GM11168 (cell line): ENCODE data around the gene MPZL2.

Experiments
- in situ Hi-C: fragments of 300-500 bp; cut with MboI; formaldehyde crosslinking; loops from one replicate; pipeline ENCODE4 v1.12.0; 2022; ENCODE audit warnings: low sequenced_read_pairs; ENCODE audit not compliant: unreplicated experiment

MPZL2 gene

DNA sequence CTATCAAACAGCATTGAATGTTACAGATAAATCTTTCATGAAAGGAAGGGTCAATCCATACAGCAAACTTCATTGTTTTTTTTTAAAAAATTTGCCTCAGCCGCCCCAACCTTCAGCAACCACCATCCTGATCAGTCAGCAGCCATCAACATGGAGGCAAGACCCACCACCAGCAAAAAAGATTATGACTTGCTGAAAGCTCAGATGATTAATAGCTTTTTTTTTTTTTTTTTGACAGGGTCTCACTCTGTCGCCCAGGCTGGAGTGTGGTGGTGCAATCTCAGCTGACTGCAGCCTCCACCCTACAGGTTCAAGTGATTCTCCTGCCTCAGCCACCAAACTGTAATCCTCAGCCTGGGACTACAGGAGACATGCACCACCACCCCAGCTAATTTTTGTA lies 22.4 kb upstream of the MPZL2 start:
- in situ Hi-C loops = no loop called here

DNA sequence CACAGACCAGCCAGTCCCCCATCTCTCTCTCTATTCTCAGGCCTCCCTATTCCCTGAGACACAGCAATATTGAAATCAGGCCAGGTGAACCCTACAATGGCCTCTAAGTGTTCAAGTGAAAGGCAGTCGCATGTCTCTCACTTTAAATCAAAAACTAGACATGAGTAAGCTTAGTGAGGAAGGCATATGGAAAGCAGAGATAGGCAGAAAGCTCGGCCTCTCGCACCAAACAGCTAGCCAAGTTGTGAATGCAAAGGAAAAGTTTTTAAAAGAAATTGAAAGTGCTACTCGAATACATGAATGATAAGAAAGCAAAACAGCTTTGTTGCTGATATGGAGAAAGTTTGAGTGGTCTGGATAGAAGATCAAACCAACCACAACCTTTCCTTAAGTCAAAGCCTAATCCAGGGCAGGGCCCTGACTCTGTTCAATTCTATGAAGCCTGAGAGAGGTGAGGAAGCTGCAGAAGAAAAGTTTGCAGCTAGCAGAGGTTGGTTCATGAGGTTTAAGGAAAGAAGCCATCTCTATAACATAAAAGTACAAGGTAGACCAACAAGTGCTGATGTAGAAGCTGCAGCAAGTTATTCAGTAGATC lies 19.8 kb upstream of the MPZL2 start:
- in situ Hi-C loops = no loop called here

DNA sequence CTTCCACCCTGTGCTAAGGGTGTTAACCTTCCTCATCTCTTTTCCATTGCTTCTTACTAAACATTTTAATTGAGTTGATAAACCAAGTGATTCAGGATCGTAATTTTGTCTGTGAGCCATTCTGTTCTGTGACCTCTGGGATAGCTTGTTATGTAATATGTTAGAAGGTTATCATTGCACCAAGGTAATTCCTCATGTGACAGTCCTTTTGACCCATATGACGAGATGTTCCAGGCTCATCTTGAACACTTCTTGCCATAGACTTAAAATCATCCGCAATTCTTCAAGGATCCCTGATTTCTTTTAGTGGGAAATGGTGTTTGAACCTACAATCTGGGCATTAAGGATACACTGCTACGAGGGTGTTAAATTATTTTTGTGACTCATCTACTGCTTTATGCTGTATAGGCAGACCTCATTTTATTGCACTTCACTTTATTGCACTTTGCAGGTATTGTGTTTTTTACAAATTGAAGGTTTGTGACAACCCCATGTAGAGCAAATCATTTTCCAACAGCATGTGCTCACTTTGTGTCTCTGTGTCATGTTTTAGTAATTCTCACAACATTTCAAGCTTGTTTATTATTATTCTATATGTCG lies 19.0 kb upstream of the MPZL2 start:
- in situ Hi-C loops = no loop called here

DNA sequence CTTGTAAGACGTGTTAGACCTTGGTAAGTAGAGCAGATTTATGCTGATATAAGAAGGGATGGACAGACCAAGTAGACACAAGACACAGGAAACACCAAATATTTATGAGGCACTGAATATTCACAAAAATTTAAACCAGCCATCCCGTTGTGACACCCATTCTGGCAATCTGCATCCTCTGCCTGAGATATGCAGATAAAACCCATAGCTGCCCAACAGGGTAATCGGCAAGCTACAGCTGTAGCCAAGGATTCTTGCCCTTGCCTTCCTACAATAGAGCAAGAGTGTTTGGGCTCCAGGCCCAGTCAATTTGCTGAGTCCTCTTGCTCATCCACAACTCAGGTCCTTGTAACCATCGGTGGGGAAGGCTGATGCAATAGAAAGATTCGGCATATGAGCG lies 18.5 kb upstream of the MPZL2 start:
- in situ Hi-C loops = no loop called here

DNA sequence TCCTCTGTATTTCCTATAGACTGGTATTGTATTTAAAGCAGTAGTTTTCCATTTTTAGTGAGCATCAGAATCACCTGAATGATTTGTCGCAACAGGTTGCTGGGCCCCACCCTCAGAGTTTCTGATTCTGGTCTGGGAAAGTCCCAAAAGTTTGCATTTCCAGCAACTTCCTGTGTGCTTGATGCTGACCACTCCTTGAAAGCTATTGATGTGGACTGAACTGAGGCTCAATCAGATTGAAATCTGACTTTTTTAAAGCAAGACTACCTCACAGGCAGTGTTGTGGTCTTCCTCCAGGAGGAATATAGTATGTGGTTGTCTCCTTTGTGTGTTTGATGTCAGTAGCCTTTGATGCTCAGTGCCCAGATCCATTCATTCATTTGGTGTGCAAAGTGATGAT lies 17.2 kb upstream of the MPZL2 start:
- in situ Hi-C loops = no loop called here

DNA sequence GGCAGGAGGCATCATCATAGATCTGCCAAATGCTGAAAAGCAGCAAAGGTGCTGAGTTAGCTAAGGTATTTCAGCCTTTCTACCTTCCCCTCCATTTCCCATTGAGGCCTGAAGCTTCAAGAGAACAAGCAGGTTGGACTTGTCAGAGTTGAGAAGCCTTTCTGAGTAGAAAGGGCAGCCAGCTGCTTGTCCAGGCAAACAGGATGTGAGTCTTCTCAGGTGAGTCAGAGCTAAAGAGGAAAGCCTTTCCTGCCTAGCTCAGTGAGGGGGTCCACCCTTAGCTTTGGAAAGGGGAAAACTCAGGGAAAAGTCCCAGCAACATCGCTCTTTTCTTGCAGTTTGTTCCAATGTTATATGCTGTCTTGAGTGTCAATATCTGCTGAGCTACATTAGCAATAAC lies 13.2 kb upstream of the MPZL2 start:
- in situ Hi-C loops = no loop called here

DNA sequence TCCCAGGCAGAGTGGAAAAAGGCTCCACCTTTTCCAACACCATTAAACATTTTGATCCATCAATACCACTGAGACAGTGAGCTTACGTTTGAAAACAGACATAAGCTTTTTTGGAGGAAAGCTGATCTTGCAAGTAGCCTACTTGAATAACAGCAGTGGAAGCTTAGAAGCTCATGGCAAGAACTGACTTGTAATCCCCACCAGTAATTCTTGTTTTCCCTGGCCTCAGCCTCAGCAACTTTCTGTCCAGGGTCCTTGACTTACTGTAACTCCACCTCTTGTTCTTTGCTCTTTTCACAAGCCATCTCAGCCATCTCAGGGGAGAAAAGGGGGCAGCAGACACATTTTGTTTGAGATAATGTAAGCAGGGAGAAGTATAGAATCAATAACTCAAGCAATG lies 12.3 kb upstream of the MPZL2 start:
- in situ Hi-C loops = no loop called here

DNA sequence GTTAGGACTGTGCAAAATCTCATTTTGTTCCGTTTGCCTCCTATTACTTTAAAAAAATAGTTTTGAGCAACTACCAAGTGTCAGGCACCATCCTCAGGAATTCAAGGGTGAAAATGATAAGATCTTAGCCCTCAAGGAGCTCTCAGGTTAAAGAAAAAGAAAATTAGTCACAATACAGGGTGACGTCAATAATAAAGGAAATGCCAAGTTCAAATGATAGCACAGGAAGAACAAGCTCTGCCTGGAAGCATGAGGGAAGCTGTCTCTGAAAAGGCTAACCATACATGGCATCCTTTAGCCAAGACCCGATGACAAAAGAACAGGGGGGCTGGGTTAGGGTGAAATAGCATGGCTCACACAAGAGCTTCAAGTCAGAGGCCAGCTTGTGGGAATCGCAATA lies 11.1 kb upstream of the MPZL2 start:
- in situ Hi-C loops = no loop called here

DNA sequence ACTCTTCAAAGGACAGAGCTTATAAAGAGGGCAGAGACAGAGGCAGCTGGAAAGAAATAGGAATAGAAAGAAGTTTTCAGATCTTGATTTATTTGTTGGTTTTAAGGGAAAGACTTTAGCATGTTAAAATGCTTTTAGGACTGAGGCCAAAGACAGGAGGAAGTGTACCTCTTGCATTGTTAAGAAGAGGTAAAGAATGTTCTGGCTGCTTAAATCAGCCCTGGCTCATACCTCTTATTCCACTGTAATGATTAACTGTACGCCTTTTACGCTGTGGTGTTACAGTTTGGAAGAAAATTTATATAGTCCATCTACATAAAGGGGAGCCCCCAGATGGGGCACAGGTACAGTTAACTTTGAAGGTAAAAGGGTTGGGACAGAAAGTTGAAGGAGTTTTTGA lies 10.1 kb upstream of the MPZL2 start:
- in situ Hi-C loops = no loop called here

DNA sequence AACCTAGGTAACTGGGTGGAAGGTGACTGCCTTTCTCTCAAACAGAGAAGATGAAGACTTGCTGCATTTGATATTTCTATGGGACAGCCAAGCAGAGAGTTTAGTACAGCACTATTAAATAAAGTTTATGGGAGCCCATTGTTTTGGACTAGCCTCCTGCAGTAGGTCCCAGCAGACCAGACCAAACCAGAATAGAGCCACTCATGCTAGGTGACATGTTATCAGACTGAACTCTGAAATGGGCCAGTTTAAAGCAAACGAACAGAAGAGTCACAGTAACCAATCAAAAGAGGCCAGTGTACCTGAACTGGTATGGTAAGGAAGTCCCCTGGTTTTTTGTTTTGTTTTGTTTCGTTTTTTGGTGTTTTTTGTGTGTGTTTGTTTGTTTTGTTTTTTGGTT lies 7.9 kb upstream of the MPZL2 start:
- in situ Hi-C loops = no loop called here

DNA sequence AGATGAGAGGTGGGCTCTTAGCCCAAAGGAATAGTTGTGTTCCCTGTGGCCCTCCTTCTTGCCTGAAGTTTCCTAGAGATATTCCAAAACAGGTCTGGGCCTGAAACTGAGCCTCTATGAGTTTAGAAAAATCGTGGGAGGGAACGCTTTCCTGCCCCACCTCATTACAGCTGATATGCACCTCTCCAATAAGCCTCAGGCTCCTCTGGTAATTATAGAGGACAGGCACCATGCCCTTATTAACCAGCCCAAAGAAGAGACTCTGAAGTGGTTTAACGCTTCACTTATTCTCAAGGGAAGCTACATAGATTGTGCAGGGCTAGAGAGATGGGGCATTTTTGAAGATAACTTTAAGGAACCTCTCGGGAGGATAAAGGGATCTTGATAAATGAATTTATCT lies 3.4 kb upstream of the MPZL2 start:
- in situ Hi-C loops = no loop called here

DNA sequence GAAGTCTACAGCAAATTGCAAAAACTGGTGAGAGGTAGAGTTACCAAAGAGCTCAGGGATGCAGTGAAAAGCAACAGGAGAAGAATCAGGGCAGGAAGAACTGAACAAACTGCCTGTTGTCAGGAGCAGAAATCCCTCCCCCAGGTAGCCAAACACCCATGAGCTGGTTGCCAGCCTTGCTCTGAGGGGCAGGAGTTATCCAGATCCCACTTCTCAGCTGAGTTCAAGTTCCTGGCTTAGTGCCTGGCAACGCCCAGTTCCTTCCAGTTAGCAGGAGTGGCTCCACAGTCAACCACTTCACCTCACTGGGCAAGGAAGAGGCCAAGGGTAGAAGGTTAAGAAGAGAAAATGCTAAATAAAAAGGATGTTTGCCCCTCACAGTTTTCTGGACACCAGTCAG lies 1.9 kb upstream of the MPZL2 start:
- in situ Hi-C loops = no loop called here

DNA sequence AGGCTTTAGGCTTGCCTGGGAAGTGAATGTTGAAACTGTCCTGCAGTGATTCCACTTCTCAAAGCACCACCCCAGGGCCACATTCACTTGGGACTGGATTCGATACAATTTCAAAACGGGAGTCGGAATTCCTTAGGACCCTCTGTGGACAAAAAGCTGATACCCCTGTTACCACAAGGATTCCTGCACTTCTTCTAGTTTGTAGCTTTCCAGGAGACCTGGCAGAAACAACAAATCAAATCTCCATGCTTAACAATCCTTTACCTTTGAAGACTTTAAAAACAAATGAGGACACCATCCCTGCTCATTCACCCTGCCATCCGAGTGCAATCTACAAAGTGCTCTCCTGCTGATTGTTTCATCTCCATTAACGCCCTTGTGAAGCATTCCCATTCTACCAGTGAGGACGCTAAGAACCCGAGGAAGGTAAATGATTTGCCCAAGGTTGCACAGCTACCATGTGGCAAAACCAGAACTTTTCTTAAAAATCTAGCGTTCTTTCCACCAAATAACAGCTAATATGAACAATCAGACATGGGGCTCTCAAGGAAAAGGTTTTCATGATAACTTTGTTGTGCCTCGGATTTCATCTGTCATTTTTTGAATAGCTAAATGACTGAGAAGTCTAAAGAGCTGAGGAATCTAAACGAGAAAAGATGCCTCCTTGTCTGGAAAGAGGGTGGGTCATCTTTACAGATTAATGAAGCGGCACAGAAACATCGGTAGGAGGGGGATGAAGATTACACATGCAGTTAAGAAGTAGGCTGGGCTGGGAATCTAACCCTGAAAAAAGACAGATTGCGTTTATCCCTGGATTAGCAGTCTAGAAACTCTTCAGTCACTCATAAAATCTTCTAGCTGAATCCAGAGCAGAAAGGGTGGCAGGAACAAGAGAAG lies 720 bp upstream of the MPZL2 start:
- in situ Hi-C loops = no loop called here

DNA sequence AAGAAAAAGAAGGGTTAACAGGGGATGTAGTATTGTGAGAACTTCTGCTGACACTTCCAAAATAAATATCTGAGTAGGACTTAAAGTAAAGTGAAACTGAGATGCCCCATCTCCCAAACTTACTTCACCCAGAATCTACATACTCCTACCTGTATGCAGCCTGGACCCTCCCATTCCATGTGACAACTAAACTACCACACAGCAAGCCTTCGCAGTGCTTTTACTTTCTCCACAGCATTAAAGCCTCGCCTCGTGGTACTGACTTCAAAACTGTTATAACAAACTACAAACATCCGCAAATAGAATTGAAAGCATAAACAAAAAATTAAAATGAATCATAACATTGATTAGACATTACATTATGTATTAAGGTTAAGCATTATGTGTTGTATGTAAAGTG lies 985 bp downstream of the MPZL2 start:
- in situ Hi-C loops = no loop called here

DNA sequence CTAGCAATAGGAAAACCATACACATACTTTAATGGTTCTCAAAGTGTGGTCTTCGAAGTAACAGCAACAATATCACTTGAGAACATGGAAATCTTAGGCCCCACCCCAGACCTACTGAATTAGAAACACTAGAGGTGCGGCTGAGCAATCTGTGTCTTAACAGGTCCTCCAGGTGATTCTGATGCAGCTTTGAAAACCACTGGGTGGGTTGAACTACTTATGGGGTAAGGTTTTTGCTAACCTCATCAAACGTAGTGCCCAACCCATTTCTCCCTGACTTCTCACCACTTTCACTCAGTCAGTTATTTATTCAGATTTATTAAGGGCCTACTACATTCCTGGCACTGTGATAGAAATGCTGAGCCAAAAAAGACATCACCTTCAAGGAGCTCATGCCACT lies 3.7 kb downstream of the MPZL2 start:
- in situ Hi-C loops = no loop called here

DNA sequence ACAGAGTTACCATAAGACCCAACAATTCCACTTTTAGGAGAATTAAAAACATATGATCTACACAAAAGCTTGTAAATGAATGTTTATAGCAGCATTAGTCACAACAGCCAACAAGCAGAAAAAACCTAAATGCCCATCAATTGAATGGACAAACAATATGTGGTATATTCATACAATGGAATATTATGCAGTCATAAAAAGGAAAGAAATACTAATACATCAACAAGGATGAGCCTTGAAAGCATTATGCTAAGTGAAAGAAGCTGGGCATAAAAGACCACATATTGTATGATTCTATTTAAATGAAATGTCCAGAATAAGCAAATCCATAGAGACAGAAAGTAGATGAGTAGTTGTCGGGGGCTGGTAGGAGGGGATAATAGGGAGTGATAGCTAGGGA lies 5.0 kb downstream of the MPZL2 start:
- in situ Hi-C loops = no loop called here

DNA sequence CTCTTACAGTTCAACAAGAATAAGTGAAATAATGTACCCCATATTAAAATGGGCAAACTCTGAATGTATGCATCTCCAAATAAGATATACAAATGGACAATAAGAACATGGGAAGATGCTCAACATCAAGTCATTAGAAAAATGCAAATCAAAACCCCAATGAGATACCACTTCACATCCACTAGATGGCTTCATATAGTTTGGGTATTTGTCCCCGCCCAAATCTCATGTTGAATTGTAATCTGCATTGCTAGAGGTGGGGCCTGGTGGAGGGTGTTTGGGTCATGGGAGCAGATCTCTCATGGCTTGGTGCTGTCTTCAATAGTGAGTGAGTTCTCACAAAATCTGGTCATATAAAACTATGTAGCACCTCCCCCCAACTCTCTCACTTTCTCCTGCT lies 5.7 kb downstream of the MPZL2 start:
- in situ Hi-C loops = no loop called here

DNA sequence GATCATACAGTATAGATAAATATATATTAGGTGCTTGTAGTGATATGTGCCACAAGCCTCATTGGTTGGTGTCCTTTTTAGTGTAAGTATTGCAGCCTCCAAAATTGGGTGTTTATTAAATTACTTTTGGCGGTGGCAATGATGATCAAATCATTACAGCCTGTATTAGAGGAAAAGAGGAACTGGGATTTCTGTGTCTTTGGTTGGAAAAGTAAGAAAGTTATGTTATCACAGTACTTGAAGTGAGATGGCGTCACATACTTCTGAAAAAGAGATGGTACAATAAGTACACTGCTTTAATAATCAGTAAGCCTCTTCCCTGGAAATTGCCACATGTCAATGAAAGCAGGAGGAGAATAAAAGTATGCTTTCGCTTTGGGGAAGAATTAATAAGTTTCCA lies 11.4 kb downstream of the MPZL2 start:
- in situ Hi-C loops = no loop called here

DNA sequence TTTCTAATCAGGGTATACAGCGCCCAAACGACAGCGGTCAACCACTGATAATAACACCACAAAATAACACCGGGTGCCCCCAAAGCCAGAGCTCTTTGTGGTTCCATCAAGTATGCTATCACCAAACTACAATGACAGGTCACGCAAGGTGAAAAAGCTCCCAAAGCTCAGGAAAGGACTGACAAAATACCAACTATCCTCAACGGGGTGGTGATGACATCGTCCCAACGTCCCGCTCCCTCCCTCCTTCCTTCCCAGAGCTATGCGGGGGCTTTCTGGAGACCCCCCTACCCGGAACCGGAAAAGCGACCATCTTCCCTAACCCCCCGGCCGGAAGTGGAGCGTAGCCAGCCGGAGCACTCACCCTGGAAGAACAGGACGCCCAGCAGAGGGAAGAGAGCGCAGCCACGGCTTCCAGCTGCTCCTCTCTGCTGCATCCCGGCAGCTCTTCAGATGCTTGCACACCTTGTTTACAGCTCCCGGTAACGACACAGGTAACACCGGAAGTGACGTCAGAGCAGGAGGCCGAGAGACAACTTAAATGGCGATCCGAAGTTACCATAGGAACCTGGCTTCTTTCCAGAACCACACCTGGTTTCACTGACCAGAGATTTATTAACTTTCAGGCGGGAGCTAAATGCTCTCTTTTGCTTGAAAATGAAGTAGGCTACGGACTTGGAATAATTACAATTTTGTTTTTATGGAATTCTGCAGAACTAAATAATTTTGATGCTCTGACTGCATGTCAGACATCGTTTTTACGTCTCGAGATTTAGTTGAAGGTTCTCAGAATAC lies 12.0 kb downstream of the MPZL2 start, which contains the start of gene MPZL3:
Gene MPZL3, minus strand, starts transcription at position 508 of the 795 bp plus-strand sequence. Its CDS starts 71 bp downstream, at position 437.
- in situ Hi-C loops = no loop called here

DNA sequence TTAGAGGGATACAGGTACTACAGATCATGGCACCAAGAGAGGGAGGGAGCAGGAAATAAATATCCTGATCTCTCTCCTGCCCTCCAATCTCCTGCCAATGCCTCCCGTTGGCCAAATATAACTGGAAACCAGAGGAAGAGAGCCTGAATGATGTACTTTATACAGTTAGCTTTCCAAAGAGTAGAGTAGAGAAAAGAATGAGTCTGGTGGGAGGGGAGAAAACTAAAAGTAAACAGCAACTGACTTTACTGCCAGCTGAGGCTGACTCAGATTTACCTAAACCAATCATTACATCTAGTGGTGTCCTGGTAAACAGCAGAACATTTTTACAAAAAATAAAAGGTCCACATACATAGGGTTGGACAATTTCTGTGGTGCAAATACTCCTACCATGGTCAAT lies 17.1 kb downstream of the MPZL2 start:
- in situ Hi-C loops = no loop called here
